Peyer's patch (tissue), 4 donors: ENCODE measurements around the gene GALNS. TPM values are rescaled to one million over a fixed set of nuclear protein-coding genes. Genes with fewer than 3 reads are reported as not detected.
"Not testable (repeated sequence)": the region's sequence is repeated elsewhere in the genome, so short reads cannot be mapped to it uniquely, and the experiment has no call there.

Experiments
- DNase-seq, 3 donors: peaks; one replicate each; pipeline ENCODE4 v3.0.0-alpha.2; 2017 to 2019
- H3K27ac ChIP-seq, 4 donors: fragments of 200-600 bp; sonication (generic); one replicate each; pipeline ENCODE4 v1.5.1; 2016 to 2019
- H3K27me3 ChIP-seq, 2 donors: fragments of 200-600 bp; sonication (generic); one replicate each; pipeline ENCODE4 v1.5.1; 2019
- H3K36me3 ChIP-seq, 3 donors: fragments of 200-600 bp; sonication (generic); one replicate each; pipeline ENCODE4 v1.5.1; 2016 to 2019
- H3K4me1 ChIP-seq, 4 donors: fragments of 200-600 bp; sonication (generic); one replicate each; pipeline ENCODE4 v1.5.1; 2016 to 2019
- H3K4me3 ChIP-seq, 4 donors: fragments of 200-600 bp; sonication (generic); 1 replicate in 3 of 4; 2 replicates in 1 of 4; pipeline ENCODE4 v1.5.1; 2016 to 2019; ENCODE audit warnings: mild to moderate bottlenecking in 1 of 4
- H3K9me3 ChIP-seq, 4 donors: fragments of 200-600 bp; sonication (generic); one replicate each; pipeline ENCODE4 v1.5.1; 2016 to 2019; ENCODE audit warnings: mild to moderate bottlenecking in 1 of 4
- CTCF ChIP-seq, 6 experiments: fragments of 450-650 bp in 4 of 6; fragments of 200-600 bp in 2 of 6; sonication (generic) in 1 of 6; IDR thresholded peaks; one replicate each; pipeline ENCODE4 v1.5.1; 2017 to 2019; ENCODE audit warnings: antibody characterized with exemption in 6 of 6, mild to moderate bottlenecking in 3 of 6, moderate library complexity in 1 of 6
- POLR2A ChIP-seq, 2 donors: fragments of 450-650 bp; IDR thresholded peaks; one replicate each; pipeline ENCODE4 v1.5.1; 2017; ENCODE audit warnings: antibody characterized with exemption in 2 of 2, mild to moderate bottlenecking in 2 of 2, moderate library complexity in 2 of 2
- total RNA-seq, 4 donors: library from RNA; depleted of rRNA; stranded (reverse); fragments of >200 nt; gene quantifications; one replicate each; pipeline ENCODE4 v1.1.0, GENCODE V29; 2016

The GALNS gene
- total RNA-seq, 4 donors from 2014 or later = 46.4 to 180 (median 133) TPM

- Histone ChIP-seq H3K27me3 (no peaks in the 10 kb centered on the region), H3K27ac (peak overlapping the region in 2 of 4 donors; percentile 12 to 78), H3K36me3 (no peaks in the 10 kb centered on the region), H3K4me1 (peaks cover 0 to 24% (median 9%) of the 10 kb centered on the region in 4 donors), H3K9me3 (no peaks in the 10 kb centered on the region), H3K4me3 (no peak overlapping the region)
- peak in 1 of 3 donors; percentile 44 for DNase-seq
- TF ChIP-seq CTCF (IDR thresholded peaks at IDR 0.05) = no peak
- TF ChIP-seq POLR2A (IDR thresholded peaks at IDR 0.05) = no peak
Observed at GRCh38 chr16:88789594-88789993, 67.2 kb downstream of the GALNS start.

GRCh38 chr16:88788749-88789148 is 68.0 kb downstream of the GALNS start:
- H3K27me3 ChIP-seq, H3K36me3 ChIP-seq, H3K4me3 ChIP-seq, H3K27ac ChIP-seq, DNase-seq, H3K9me3 ChIP-seq: not testable (repeated sequence)
- H3K4me1 ChIP-seq = peaks cover 0 to 30% (median 8%) of the 10 kb centered on the region in 4 donors

GRCh38 chr16:88787579-88788314 is 69.0 kb downstream of the GALNS start:
- Histone ChIP-seq H3K4me3 (no peak overlapping the region), H3K9me3 (no peaks in the 10 kb centered on the region), H3K27ac (no peak overlapping the region), H3K4me1 (peaks cover 0 to 39% (median 14%) of the 10 kb centered on the region in 4 donors), H3K36me3 (no peaks in the 10 kb centered on the region), H3K27me3 (no peaks in the 10 kb centered on the region)
- no peak for TF ChIP-seq POLR2A (IDR thresholded peaks at IDR 0.05)
- DNase-seq = no peak

- no peaks in the 10 kb centered on the region for H3K36me3 ChIP-seq
- peak within 1 kb of the TSS; percentile 68 to 92 (median 80) for H3K4me3 ChIP-seq
- no peaks in the 10 kb centered on the region for H3K9me3 ChIP-seq
- DNase-seq = peak; percentile 79 to 91 (median 87)
- TF ChIP-seq POLR2A (IDR thresholded peaks at IDR 0.05) (peak in 1 of 2 donors; percentile 80), CTCF (IDR thresholded peaks at IDR 0.05) (peak; percentile 91 to 98 (median 96))
- H3K27me3 ChIP-seq = no peaks in the 10 kb centered on the region
- peaks cover 0 to 51% (median 32%) of the 10 kb centered on the region in 4 donors for H3K4me1 ChIP-seq
- H3K27ac ChIP-seq = peak within 1 kb of the TSS; percentile 87 to 96 (median 92)
Observed at GRCh38 chr16:88785106-88785924, 71.4 kb downstream of the GALNS start, which contains the start of gene PIEZO1. Gene PIEZO1 (minus strand): TSS chr16:88785220. CDS start chr16:88784964, 256 bp downstream.

- DNase-seq = no peak
- peak overlapping the region; percentile 68 to 92 (median 80) for H3K4me3 ChIP-seq
- no peaks in the 10 kb centered on the region for H3K9me3 ChIP-seq
- no peaks in the 10 kb centered on the region for H3K36me3 ChIP-seq
- peak overlapping the region; percentile 87 to 96 (median 92) for H3K27ac ChIP-seq
- H3K4me1 ChIP-seq = peaks cover 0 to 52% (median 35%) of the 10 kb centered on the region in 4 donors
- no peaks in the 10 kb centered on the region for H3K27me3 ChIP-seq
- no peak for TF ChIP-seq CTCF (IDR thresholded peaks at IDR 0.05)
- TF ChIP-seq POLR2A (IDR thresholded peaks at IDR 0.05) = no peak
Observed at GRCh38 chr16:88784856-88785105, 72.0 kb downstream of the GALNS start.

- Histone ChIP-seq H3K36me3 (no peaks in the 10 kb centered on the region), H3K9me3 (no peaks in the 10 kb centered on the region), H3K27ac (peak overlapping the region; percentile 87 to 96 (median 92)), H3K4me1 (peaks cover 0 to 56% (median 38%) of the 10 kb centered on the region in 4 donors), H3K4me3 (peak overlapping the region; percentile 68 to 92 (median 80)), H3K27me3 (no peaks in the 10 kb centered on the region)
- peak; percentile 67 to 79 (median 79) for DNase-seq
- TF ChIP-seq POLR2A (IDR thresholded peaks at IDR 0.05) (no peak), CTCF (IDR thresholded peaks at IDR 0.05) (peak; percentile 37 to 70 (median 52))
Observed at GRCh38 chr16:88784074-88784855, 72.5 kb downstream of the GALNS start.
